Omental fat pad (tissue), 4 donors: ENCODE data around the gene OR4D10. TPM values are rescaled to one million over a fixed set of nuclear protein-coding genes. Genes with fewer than 3 reads are reported as not detected.

ENCODE experiments used
- ATAC-seq: fragments of 150-250 bp; one replicate; pipeline ENCODE4 v1.9.1; 2016; ENCODE audit warnings: mild to moderate bottlenecking, moderate library complexity; ENCODE audit not compliant: low FRiP score
- DNase-seq: peaks from one replicate; pipeline ENCODE4 v3.0.0-alpha.2; 2019; ENCODE audit warnings: low spot score
- CTCF ChIP-seq, 3 donors: fragments of 450-650 bp; IDR thresholded peaks; one replicate each; pipeline ENCODE4 v1.5.1; 2016 to 2017; ENCODE audit warnings: antibody characterized with exemption in 3 of 3, mild to moderate bottlenecking in 3 of 3, moderate library complexity in 2 of 3
- total RNA-seq, 4 donors: library from RNA; depleted of rRNA; stranded (reverse); fragments of >200 nt; gene quantifications; one replicate each; pipeline ENCODE4 v1.1.0, GENCODE V29; 2016

OR4D10 gene
- not detected for total RNA-seq

GRCh38 chr11:59473015-59473414, at the start of gene OR4D10:
OR4D10 (plus strand) TSS chr11:59473315; CDS start chr11:59477430, 4,115 bp downstream.
- TF ChIP-seq CTCF (IDR thresholded peaks at IDR 0.05) = no peak
- DNase-seq (no peak), ATAC-seq (no peak)

GRCh38 chr11:59423835-59424234, 49.3 kb upstream of the OR4D10 start:
- DNase-seq = no peak
- ATAC-seq = no peak
- no peak for TF ChIP-seq CTCF (IDR thresholded peaks at IDR 0.05)

- no peak for ATAC-seq
- no peak for TF ChIP-seq CTCF (IDR thresholded peaks at IDR 0.05)
- no peak for DNase-seq
Observed at GRCh38 chr11:59425131-59425530, 48.0 kb upstream of the OR4D10 start.

- TF ChIP-seq CTCF (IDR thresholded peaks at IDR 0.05) = no peak
- ATAC-seq (no peak), DNase-seq (no peak)
Observed at GRCh38 chr11:59426361-59427067, 46.6 kb upstream of the OR4D10 start, which contains the start of gene OR5A2. OR5A2 (minus strand) TSS chr11:59426413; CDS start chr11:59422953, 3,460 bp downstream.

- DNase-seq (no peak), ATAC-seq (no peak)
- no peak for TF ChIP-seq CTCF (IDR thresholded peaks at IDR 0.05)
Observed at GRCh38 chr11:59427068-59427382, 46.1 kb upstream of the OR4D10 start.

GRCh38 chr11:59429924-59430516, 43.1 kb upstream of the OR4D10 start:
- no peak for ATAC-seq
- TF ChIP-seq CTCF (IDR thresholded peaks at IDR 0.05) = no peak
- DNase-seq = no peak

GRCh38 chr11:59436169-59436568, 36.9 kb upstream of the OR4D10 start, which contains the start of gene OR5A1:
OR5A1 (plus strand) TSS chr11:59436469; CDS start chr11:59443169, 6,700 bp downstream.
- no peak for DNase-seq
- no peak for ATAC-seq
- TF ChIP-seq CTCF (IDR thresholded peaks at IDR 0.05) = no peak
